Measurements from ENCODE around the gene PARD3B.

The PARD3B gene

DNA sequence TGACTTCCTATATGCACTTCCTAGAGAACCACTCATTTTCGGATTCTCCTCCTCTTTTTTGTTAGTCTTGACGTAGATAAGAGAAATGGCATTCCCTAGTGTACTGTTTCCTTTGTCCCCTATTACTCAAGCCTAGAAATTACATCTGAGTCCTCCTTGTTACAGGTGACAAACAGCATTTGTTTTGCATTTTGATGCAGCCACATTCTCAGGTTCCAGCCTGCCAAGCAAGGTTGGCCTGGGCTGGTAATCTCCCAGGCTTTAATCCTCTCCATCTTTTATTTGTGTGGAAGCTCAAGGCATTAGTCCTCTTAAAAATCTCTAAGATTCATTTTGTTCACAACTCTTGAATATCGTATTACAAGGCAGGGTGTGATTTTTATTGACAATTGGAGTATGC, 819.0 kb downstream of the PARD3B start:
- H3K27me3 Mint-ChIP-seq = no peaks in the 10 kb centered on the region
- H3K4me1 Mint-ChIP-seq = no peaks in the 10 kb centered on the region
- no peak for DNase-seq (ENCODE audit: low spot score in 2 of 2)
- H3K9me3 Mint-ChIP-seq = no peaks in the 10 kb centered on the region
- no peak for ATAC-seq (replicated peaks; ENCODE audit: extremely low read depth, poor library complexity, severe bottlenecking)
- H3K36me3 Mint-ChIP-seq (ENCODE audit: insufficient read depth) = no peaks in the 10 kb centered on the region
- no peak overlapping the region for H3K27ac Mint-ChIP-seq (ENCODE audit: low read depth)
- H3K4me3 Mint-ChIP-seq = no peak overlapping the region

DNA sequence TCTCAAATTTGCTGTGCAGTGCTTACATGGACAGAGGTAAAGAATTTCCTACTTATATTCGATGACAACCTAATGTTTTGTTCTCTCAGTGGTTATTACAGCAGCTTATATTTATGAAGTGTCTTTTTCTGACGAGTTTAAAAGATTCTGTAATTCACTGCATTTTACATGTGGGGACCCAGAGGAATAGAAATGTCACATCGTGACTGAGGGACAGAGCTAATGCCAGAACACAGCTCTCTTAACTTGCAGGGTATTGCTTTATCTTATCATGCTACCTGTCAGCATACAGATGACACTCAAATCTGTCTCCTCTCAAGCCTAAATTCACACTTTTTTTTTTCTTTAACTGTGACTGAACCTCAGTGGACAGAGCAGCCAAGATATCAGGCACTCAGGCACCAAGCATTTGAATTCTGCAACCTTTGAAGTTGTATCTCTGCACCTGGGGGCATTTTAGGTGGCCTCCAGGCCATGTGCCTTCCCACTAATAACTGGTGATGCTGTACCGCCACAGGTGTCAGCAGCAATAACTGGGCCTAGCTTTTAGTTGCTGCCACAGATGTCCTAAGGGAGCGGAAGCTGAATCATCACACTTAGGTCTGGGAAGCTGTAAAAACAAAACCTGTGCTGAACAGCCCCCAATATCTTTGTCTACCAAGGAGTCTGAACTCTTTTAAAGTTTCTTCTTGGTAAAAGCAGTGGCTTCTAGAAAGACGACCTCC, 821.2 kb downstream of the PARD3B start:
- Mint-ChIP-seq H3K4me1 (no peaks in the 10 kb centered on the region), H3K36me3 (ENCODE audit: insufficient read depth) (no peaks in the 10 kb centered on the region), H3K9me3 (no peaks in the 10 kb centered on the region), H3K4me3 (no peak overlapping the region), H3K27ac (ENCODE audit: low read depth) (no peak overlapping the region), H3K27me3 (no peaks in the 10 kb centered on the region)
- no peak for DNase-seq (ENCODE audit: low spot score in 2 of 2)
- no peak for ATAC-seq (replicated peaks; ENCODE audit: extremely low read depth, poor library complexity, severe bottlenecking)

DNA sequence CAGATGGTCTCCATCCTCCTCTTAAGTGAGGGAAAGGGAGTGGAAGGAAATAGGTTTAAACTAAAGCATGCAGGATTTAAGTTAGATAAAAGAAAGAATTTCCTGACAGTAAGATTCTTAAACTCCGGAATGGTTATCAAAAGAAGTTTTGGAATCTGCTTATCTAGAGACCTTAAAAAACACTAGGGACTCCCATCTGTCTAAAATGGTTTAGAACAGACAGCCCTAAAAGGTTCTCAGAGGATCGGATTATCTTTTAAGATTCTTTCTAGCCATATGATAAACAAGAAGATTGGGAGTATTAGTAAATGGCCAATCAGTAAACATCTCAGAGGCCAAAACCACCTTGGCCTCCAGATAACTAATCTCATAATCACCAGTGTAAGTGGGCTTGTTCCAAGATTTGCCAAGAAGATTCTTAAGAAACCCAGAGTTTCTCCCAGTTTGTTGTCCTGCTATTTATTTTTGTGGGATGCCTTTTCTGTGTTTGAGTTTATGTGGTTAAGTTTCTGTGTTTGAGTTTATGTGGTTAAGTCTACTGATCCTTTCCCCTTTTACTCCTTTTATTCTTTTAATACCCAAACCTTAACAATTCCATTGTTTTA, 822.2 kb downstream of the PARD3B start:
- Mint-ChIP-seq H3K27ac (ENCODE audit: low read depth) (no peak overlapping the region), H3K4me1 (no peaks in the 10 kb centered on the region), H3K9me3 (no peaks in the 10 kb centered on the region), H3K27me3 (no peaks in the 10 kb centered on the region), H3K36me3 (ENCODE audit: insufficient read depth) (no peaks in the 10 kb centered on the region), H3K4me3 (no peak overlapping the region)
- no peak for ATAC-seq (replicated peaks; ENCODE audit: extremely low read depth, poor library complexity, severe bottlenecking)
- DNase-seq (ENCODE audit: low spot score in 2 of 2) = no peak

DNA sequence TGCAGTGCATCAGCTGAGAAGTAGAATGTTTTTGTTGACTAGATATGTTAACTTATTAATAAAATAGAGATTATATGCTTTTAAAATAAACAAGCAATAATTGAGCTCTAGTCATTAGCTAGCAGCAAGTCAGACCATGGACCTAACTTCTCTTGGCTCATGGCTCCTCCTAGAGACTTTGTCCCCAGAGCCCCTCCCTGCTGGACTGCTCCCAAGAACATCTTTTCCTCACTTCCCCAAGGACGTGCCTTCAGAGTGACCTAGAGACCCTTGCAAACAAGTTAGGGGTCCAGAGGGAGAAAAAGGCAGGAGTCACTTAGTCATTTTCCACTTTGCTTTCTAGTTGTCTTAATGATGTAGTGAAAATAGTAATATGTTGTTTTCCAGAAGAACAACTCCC, 824.5 kb downstream of the PARD3B start:
- no peaks in the 10 kb centered on the region for H3K36me3 Mint-ChIP-seq (ENCODE audit: insufficient read depth)
- H3K27ac Mint-ChIP-seq (ENCODE audit: low read depth) = no peak overlapping the region
- ATAC-seq (replicated peaks; ENCODE audit: extremely low read depth, poor library complexity, severe bottlenecking) = no peak
- no peak overlapping the region for H3K4me3 Mint-ChIP-seq
- H3K27me3 Mint-ChIP-seq = no peaks in the 10 kb centered on the region
- no peaks in the 10 kb centered on the region for H3K9me3 Mint-ChIP-seq
- DNase-seq (ENCODE audit: low spot score in 2 of 2) = no peak
- H3K4me1 Mint-ChIP-seq = no peaks in the 10 kb centered on the region

DNA sequence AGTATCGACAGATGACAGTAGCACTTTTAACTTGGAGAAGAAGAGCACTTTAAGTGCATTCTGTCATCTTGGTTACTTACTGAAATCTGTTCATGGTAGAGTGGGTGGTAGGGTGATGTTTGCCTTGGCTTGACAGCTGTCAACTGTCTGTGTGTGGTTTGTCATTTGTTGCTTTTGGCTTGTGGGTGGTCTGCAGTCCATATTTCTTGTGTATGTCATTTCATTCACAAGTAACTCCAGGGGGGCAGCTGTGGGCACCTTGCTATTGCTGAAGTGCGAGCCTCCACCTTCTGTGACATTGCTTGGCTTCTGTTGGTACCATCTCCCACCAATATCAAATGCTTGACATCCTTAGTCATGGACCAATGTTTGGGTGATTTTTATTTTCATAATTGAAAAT, 825.5 kb downstream of the PARD3B start:
- Mint-ChIP-seq H3K27ac (ENCODE audit: low read depth) (no peak overlapping the region), H3K36me3 (ENCODE audit: insufficient read depth) (no peaks in the 10 kb centered on the region), H3K27me3 (no peaks in the 10 kb centered on the region), H3K4me3 (no peak overlapping the region), H3K9me3 (no peaks in the 10 kb centered on the region), H3K4me1 (no peaks in the 10 kb centered on the region)
- ATAC-seq (replicated peaks; ENCODE audit: extremely low read depth, poor library complexity, severe bottlenecking) (no peak), DNase-seq (ENCODE audit: low spot score in 2 of 2) (no peak)

DNA sequence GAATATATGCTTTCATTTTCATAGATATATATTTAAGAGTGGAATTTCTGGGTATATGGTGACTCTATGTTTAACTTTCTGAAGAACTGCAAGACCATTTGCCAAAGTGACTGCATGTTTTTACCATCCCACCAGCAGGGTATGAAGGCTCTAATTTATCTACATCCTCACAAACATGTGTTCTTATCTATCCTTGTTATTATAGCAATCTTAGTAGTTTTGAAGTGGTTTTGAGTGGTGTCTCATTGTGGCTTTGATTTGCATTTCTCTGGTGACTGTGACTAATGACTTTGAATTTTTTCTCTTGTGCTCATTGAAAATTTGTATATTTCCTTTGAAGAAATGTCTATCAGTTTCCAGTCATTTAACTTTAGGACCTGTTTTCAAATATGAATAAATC, 826.9 kb downstream of the PARD3B start:
- Mint-ChIP-seq H3K4me3 (no peak overlapping the region), H3K27me3 (no peaks in the 10 kb centered on the region), H3K4me1 (no peaks in the 10 kb centered on the region), H3K9me3 (peaks cover 10% of the 10 kb centered on the region), H3K27ac (ENCODE audit: low read depth) (no peak overlapping the region), H3K36me3 (ENCODE audit: insufficient read depth) (no peaks in the 10 kb centered on the region)
- DNase-seq (ENCODE audit: low spot score in 2 of 2) (no peak), ATAC-seq (replicated peaks; ENCODE audit: extremely low read depth, poor library complexity, severe bottlenecking) (no peak)

DNA sequence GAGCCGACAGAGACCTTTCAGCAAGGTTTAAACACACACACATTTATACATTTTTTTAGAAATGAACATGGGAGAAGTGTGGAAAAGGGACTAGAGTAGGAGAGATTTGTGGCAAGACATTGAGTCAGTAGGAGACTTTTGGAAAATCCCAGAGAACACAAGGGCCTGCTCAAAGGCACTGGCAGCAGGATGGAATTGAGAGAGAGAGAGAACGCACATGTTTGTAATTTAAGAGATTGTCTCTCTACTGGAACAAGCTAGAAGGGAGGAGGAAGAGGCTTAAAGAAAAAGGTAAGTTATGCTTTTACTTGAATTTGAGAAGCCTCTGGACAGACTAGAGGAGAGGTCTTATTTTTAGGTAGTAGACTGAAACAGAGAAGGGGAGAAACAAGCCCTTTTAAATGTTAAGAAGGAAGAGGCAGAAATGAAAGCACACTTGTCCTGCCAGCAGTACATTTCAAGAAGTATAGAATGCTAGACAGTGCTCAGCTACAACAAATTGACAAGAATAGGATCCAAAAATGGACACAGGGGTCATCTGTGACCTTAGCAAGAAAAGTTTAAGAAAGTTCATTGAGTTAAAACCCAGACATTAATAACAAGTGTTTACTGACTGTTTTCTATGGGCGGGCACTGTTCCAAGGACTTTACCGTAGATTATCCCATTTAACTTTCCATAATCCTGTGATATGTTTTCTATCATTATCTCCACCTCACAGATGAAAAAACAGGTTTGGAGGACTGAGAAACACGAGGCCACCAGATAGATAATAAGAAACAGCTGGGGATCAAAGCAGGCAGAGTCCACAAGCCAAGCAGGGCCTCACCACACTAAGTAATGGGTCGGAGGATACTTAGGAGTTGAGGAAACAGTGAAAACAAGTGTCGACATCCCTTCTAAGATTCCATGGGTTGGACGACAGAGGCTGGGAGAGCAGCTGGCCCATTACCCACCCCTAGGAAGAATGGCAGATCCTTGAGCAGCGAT, 830.5 kb downstream of the PARD3B start:
- Mint-ChIP-seq H3K27ac (ENCODE audit: low read depth) (no peak overlapping the region), H3K9me3 (peaks cover 10% of the 10 kb centered on the region), H3K36me3 (ENCODE audit: insufficient read depth) (no peaks in the 10 kb centered on the region), H3K27me3 (no peaks in the 10 kb centered on the region), H3K4me3 (no peak overlapping the region), H3K4me1 (no peaks in the 10 kb centered on the region)
- ATAC-seq (replicated peaks; ENCODE audit: extremely low read depth, poor library complexity, severe bottlenecking) (no peak), DNase-seq (ENCODE audit: low spot score in 2 of 2) (no peak)

- H3K4me3 Mint-ChIP-seq = no peak overlapping the region
- DNase-seq (ENCODE audit: low spot score in 2 of 2) (no peak), ATAC-seq (replicated peaks; ENCODE audit: extremely low read depth, poor library complexity, severe bottlenecking) (no peak)
- H3K36me3 Mint-ChIP-seq (ENCODE audit: insufficient read depth) = no peaks in the 10 kb centered on the region
- H3K9me3 Mint-ChIP-seq = peaks cover 10% of the 10 kb centered on the region
- no peaks in the 10 kb centered on the region for H3K27me3 Mint-ChIP-seq
- H3K27ac Mint-ChIP-seq (ENCODE audit: low read depth) = no peak overlapping the region
- H3K4me1 Mint-ChIP-seq = no peaks in the 10 kb centered on the region
Measured at GRCh38 chr2:205377324-205377723, 832.0 kb downstream of the PARD3B start.

- Mint-ChIP-seq H3K4me1 (no peaks in the 10 kb centered on the region), H3K27ac (ENCODE audit: low read depth) (no peak overlapping the region), H3K36me3 (ENCODE audit: insufficient read depth) (peaks cover 1% of the 10 kb centered on the region), H3K27me3 (no peaks in the 10 kb centered on the region), H3K4me3 (no peak overlapping the region), H3K9me3 (no peaks in the 10 kb centered on the region)
- no peak for ATAC-seq (replicated peaks; ENCODE audit: extremely low read depth, poor library complexity, severe bottlenecking)
- DNase-seq (ENCODE audit: low spot score in 2 of 2) = no peak
Measured at GRCh38 chr2:205383601-205384000, 838.3 kb downstream of the PARD3B start.

DNA sequence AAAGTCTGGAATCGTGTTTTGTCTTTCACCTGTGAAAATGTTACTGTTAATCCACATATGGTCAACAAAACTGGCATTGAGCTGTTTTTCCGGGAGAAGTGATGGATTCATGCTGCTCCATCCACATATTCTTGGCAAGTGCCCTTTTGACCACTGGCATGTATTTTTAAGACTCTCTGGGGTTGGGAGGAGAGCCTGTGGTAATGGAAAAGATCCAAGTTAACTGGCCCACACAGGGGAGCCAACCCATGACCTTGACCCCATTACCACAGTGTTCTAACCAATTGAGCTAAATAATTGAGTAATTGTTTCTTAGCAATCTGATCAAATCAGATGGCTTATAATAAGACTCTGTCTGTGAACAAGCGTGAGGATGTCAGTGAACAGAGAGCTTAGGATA, 840.8 kb downstream of the PARD3B start:
- ATAC-seq (replicated peaks; ENCODE audit: extremely low read depth, poor library complexity, severe bottlenecking) = no peak
- H3K36me3 Mint-ChIP-seq (ENCODE audit: insufficient read depth) = peaks cover 1% of the 10 kb centered on the region
- H3K4me3 Mint-ChIP-seq = no peak overlapping the region
- no peak overlapping the region for H3K27ac Mint-ChIP-seq (ENCODE audit: low read depth)
- no peak for DNase-seq (ENCODE audit: low spot score in 2 of 2)
- no peaks in the 10 kb centered on the region for H3K9me3 Mint-ChIP-seq
- no peaks in the 10 kb centered on the region for H3K4me1 Mint-ChIP-seq
- no peaks in the 10 kb centered on the region for H3K27me3 Mint-ChIP-seq

DNA sequence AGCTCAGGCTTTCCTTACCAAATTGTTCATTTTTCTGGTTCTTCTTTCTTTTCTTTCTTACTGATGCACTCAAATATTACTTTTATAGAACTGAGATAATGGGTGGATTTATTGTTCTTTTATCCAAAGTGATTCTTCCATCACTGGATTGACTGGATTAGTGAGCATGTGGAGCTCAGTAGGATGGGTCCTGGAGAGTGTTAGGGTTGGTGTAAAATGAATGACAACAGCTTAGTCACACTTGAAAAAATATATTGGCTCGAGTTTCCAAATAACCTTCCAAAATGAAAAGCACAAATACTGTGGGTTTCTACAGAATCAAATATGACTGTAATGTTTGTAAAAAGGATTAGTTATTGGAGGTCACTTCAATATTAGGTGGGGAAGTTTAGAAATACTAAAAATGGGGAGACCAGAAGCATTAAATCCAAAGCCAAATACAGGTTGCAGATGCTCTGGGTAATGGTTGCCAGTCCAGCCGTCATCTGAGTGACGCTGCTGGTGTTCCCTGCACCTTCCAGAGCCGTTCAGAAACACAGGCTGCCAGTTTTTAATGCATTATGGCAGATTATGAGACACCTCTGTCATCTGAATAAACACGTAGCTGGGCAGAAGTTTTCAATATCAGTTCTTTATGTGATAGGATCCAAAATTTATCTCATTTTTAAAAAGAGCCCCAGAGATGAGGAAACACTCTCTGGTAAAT, 842.2 kb downstream of the PARD3B start:
- H3K27me3 Mint-ChIP-seq = no peaks in the 10 kb centered on the region
- no peaks in the 10 kb centered on the region for H3K9me3 Mint-ChIP-seq
- ATAC-seq (replicated peaks; ENCODE audit: extremely low read depth, poor library complexity, severe bottlenecking) = no peak
- peaks cover 1% of the 10 kb centered on the region for H3K36me3 Mint-ChIP-seq (ENCODE audit: insufficient read depth)
- no peaks in the 10 kb centered on the region for H3K4me1 Mint-ChIP-seq
- no peak overlapping the region for H3K27ac Mint-ChIP-seq (ENCODE audit: low read depth)
- H3K4me3 Mint-ChIP-seq = no peak overlapping the region
- DNase-seq (ENCODE audit: low spot score in 2 of 2) = no peak

- no peaks in the 10 kb centered on the region for H3K9me3 Mint-ChIP-seq
- no peaks in the 10 kb centered on the region for H3K27me3 Mint-ChIP-seq
- ATAC-seq (replicated peaks; ENCODE audit: extremely low read depth, poor library complexity, severe bottlenecking) (no peak), DNase-seq (ENCODE audit: low spot score in 2 of 2) (no peak)
- no peak overlapping the region for H3K4me3 Mint-ChIP-seq
- no peaks in the 10 kb centered on the region for H3K36me3 Mint-ChIP-seq (ENCODE audit: insufficient read depth)
- H3K27ac Mint-ChIP-seq (ENCODE audit: low read depth) = no peak overlapping the region
- H3K4me1 Mint-ChIP-seq = no peaks in the 10 kb centered on the region
Measured at GRCh38 chr2:205390866-205391265, 845.6 kb downstream of the PARD3B start.
